Right lung (tissue), 10 donors: ENCODE measurements around the gene BECN2. TPM values are rescaled to one million over a fixed set of nuclear protein-coding genes. Genes with fewer than 3 reads are reported as not detected.

Experiments
- DNase-seq, 2 donors: peaks; one replicate each; pipeline ENCODE4 v3.0.0-alpha.2; 2013
- long read RNA-seq, 8 donors: transcript quantifications; one replicate each; lab custom pipeline, GENCODE V29; 2026
- polyA plus RNA-seq, 5 donors: library from polyadenylated mRNA; unstranded; fragments of 120-200 nt; gene quantifications; one replicate each; pipeline versions ENCODE4 v1.2.1 to v1.2.3, GENCODE V29; 2013; ENCODE audit warnings: inconsistent platforms in 1 of 5, low replicate concordance in 1 of 5; ENCODE audit not compliant: insufficient read length in 5 of 5, insufficient read depth in 1 of 5

BECN2 gene
- polyA plus RNA-seq = not detected
- long read RNA-seq, donor 1 = 0 reads
- long read RNA-seq, donor 2 = 0 reads
- long read RNA-seq, donor 3 = 0 reads
- long read RNA-seq, donor 4 = 0 reads
- long read RNA-seq, donor 5 = 0 reads
- long read RNA-seq, donor 6 = 0 reads
- long read RNA-seq, donor 7 = 0 reads
- long read RNA-seq, donor 8 = 0 reads

- DNase-seq = no peak
Observed at GRCh38 chr1:241957692-241958494, at the start of gene BECN2. Gene BECN2, plus strand, starts transcription at chr1:241957767. Its CDS starts 0 bp downstream, at chr1:241957767.

GRCh38 chr1:241916196-241916595 lies 41.4 kb upstream of the BECN2 start:
- no peak for DNase-seq

- DNase-seq = no peak
Observed at GRCh38 chr1:241917487-241917886, 40.1 kb upstream of the BECN2 start.

- DNase-seq = no peak
Observed at GRCh38 chr1:241918879-241919278, 38.7 kb upstream of the BECN2 start.

- no peak for DNase-seq
Observed at GRCh38 chr1:241924080-241924808, 33.3 kb upstream of the BECN2 start.

GRCh38 chr1:241926141-241926540 lies 31.4 kb upstream of the BECN2 start:
- DNase-seq = no peak

GRCh38 chr1:241927321-241927720 lies 30.2 kb upstream of the BECN2 start:
- DNase-seq = no peak

- no peak for DNase-seq
Observed at GRCh38 chr1:241932845-241933244, 24.7 kb upstream of the BECN2 start.

GRCh38 chr1:241934201-241934848 lies 23.2 kb upstream of the BECN2 start:
- DNase-seq = peak; percentile 8 to 18

- DNase-seq = no peak
Observed at GRCh38 chr1:241934866-241935265, 22.7 kb upstream of the BECN2 start.

- no peak for DNase-seq
Observed at GRCh38 chr1:241939798-241940197, 17.8 kb upstream of the BECN2 start.

GRCh38 chr1:241942738-241943137 lies 14.8 kb upstream of the BECN2 start:
- no peak for DNase-seq

- no peak for DNase-seq
Observed at GRCh38 chr1:241944300-241944699, 13.3 kb upstream of the BECN2 start.

- no peak for DNase-seq
Observed at GRCh38 chr1:241947354-241947753, 10.2 kb upstream of the BECN2 start.

- no peak for DNase-seq
Observed at GRCh38 chr1:241950390-241950789, 7.2 kb upstream of the BECN2 start.

- no peak for DNase-seq
Observed at GRCh38 chr1:241962153-241962552, 4.6 kb downstream of the BECN2 start.

- DNase-seq = no peak
Observed at GRCh38 chr1:241963722-241964121, 6.2 kb downstream of the BECN2 start.

- no peak for DNase-seq
Observed at GRCh38 chr1:241964550-241965282, 7.1 kb downstream of the BECN2 start.

- peak; percentile 29 to 59 for DNase-seq
Observed at GRCh38 chr1:241968611-241969010, 11.0 kb downstream of the BECN2 start.

GRCh38 chr1:241972703-241973369 lies 15.3 kb downstream of the BECN2 start:
- peak in 1 of 2 donors; percentile 39 for DNase-seq

GRCh38 chr1:241976229-241976628 lies 18.7 kb downstream of the BECN2 start:
- DNase-seq = no peak
